SU-DHL-6 (cell line): ENCODE results near the gene CD9.

Source experiments
- H2AFZ ChIP-seq: fragments of 200-600 bp; sonication (generic); 2 replicates; pipeline ENCODE4 v1.6.1; 2014; ENCODE audit warnings: low read depth, mild to moderate bottlenecking, moderate library complexity, mixed read lengths, antibody characterized with exemption, low read length; ENCODE audit not compliant: severe bottlenecking
- H3F3A ChIP-seq: fragments of 200-600 bp; shearing (Covaris generic); 2 replicates; pipeline ENCODE4 v1.6.0; 2016; ENCODE audit warnings: antibody characterized with exemption, mild to moderate bottlenecking; ENCODE audit not compliant: insufficient read depth
- H3K27ac ChIP-seq: fragments of 200-600 bp; sonication (generic); 2 replicates; pipeline ENCODE4 v1.5.1; 2016; ENCODE audit warnings: low read depth, mild to moderate bottlenecking, low read length, moderate library complexity, mixed read lengths
- H3K27me3 ChIP-seq: fragments of 200-600 bp; sonication (generic), shearing (Covaris generic); 2 replicates; pipeline ENCODE4 v1.6.0; 2014; ENCODE audit warnings: mild to moderate bottlenecking, low read length
- H3K36me3 ChIP-seq: fragments of 200-600 bp; sonication (generic); 2 replicates; pipeline ENCODE4 v1.6.1; 2014; ENCODE audit warnings: mild to moderate bottlenecking, low read length, mixed read lengths
- H3K4me2 ChIP-seq: fragments of 300-600, 200-600 bp; shearing (Covaris generic), sonication (generic); 2 replicates; pipeline ENCODE4 v1.6.0; 2014; ENCODE audit warnings: low read length, low read depth, mild to moderate bottlenecking; ENCODE audit not compliant: poor library complexity, severe bottlenecking
- H3K4me3 ChIP-seq: fragments of 200-600 bp; sonication (generic); 2 replicates; pipeline ENCODE4 v1.5.1; 2014; ENCODE audit warnings: antibody characterized with exemption, low read length, mild to moderate bottlenecking, mixed read lengths; ENCODE audit not compliant: insufficient read depth, poor library complexity, severe bottlenecking
- H3K79me2 ChIP-seq: fragments of 200-600 bp; sonication (generic); 2 replicates; pipeline ENCODE4 v1.6.1; 2014; ENCODE audit warnings: mild to moderate bottlenecking, low read length, moderate library complexity; ENCODE audit not compliant: insufficient read depth
- H3K9ac ChIP-seq: fragments of 200-600 bp; sonication (generic); 2 replicates; pipeline ENCODE4 v1.7.0; 2014; ENCODE audit warnings: mild to moderate bottlenecking, low read length
- H3K9me2 ChIP-seq: fragments of 200-600 bp; sonication (generic); replicated peaks from 2 replicates; pipeline ENCODE4 v1.6.1; 2014; ENCODE audit warnings: low read length; ENCODE audit not compliant: insufficient read depth
- H3K9me3 ChIP-seq: fragments of 200-600 bp; sonication (generic); 2 replicates; pipeline ENCODE4 v1.6.1; 2014; ENCODE audit warnings: low read length, mixed read lengths; ENCODE audit not compliant: insufficient read depth
- H4K20me1 ChIP-seq: fragments of 200-600 bp; sonication (generic); 2 replicates; pipeline ENCODE4 v1.6.1; 2014; ENCODE audit warnings: low read depth, mild to moderate bottlenecking, antibody characterized with exemption, low read length, moderate library complexity, mixed read lengths
- CTCF ChIP-seq: fragments of 200-600 bp; sonication (generic); IDR thresholded peaks from one replicate; pipeline ENCODE4 v1.5.1; 2017; ENCODE audit warnings: antibody characterized with exemption, mild to moderate bottlenecking, low read length, moderate library complexity; ENCODE audit not compliant: insufficient read depth, poor library complexity, severe bottlenecking
- EZH2phosphoT487 ChIP-seq: fragments of 200-600 bp; sonication (generic), shearing (Covaris generic); conservative IDR thresholded peaks from 2 replicates; pipeline ENCODE4 v1.6.1; 2018; ENCODE audit warnings: mild to moderate bottlenecking, antibody characterized with exemption, low read length, moderate library complexity, mixed read lengths

Gene CD9

GRCh38 chr12:6199531-6200255, 507 bp upstream of the CD9 start:
- H3K79me2 ChIP-seq = no peaks in the 10 kb centered on the region
- 0 out of 2 replicates have a peak, but pooled peaks cover 2% of the 10 kb centered on the region for H3K27me3 ChIP-seq
- no peak overlapping the region for H2AFZ ChIP-seq
- no peaks in the 10 kb centered on the region for H3K36me3 ChIP-seq
- TF ChIP-seq EZH2phosphoT487 = no peak
- H3K4me2 ChIP-seq = no peak overlapping the region
- no peaks in the 10 kb centered on the region for H3F3A ChIP-seq
- no peak overlapping the region for H3K9ac ChIP-seq
- no peak overlapping the region for H3K4me3 ChIP-seq
- H3K27ac ChIP-seq = no peak overlapping the region
- no peaks in the 10 kb centered on the region for H4K20me1 ChIP-seq
- no peaks in the 10 kb centered on the region for H3K9me2 ChIP-seq
- H3K9me3 ChIP-seq = no peaks in the 10 kb centered on the region

- Histone ChIP-seq H2AFZ (no peak overlapping the region), H3K9ac (no peak overlapping the region), H3K9me2 (no peaks in the 10 kb centered on the region), H3K79me2 (no peaks in the 10 kb centered on the region), H3K4me3 (no peak overlapping the region), H4K20me1 (no peaks in the 10 kb centered on the region), H3K27ac (no peak overlapping the region), H3K27me3 (0 out of 2 replicates have a peak, but pooled peaks cover 2% of the 10 kb centered on the region), H3F3A (no peaks in the 10 kb centered on the region), H3K4me2 (no peak overlapping the region), H3K36me3 (no peaks in the 10 kb centered on the region), H3K9me3 (no peaks in the 10 kb centered on the region)
- TF ChIP-seq EZH2phosphoT487 (no peak), CTCF (no peak)
Observed at GRCh38 chr12:6201213-6201608, 1.0 kb downstream of the CD9 start.

GRCh38 chr12:6201826-6202225, 1.6 kb downstream of the CD9 start:
- 0 out of 2 replicates have a peak, but pooled peaks cover 2% of the 10 kb centered on the region for H3K27me3 ChIP-seq
- no peaks in the 10 kb centered on the region for H3K36me3 ChIP-seq
- TF ChIP-seq EZH2phosphoT487 = no peak
- TF ChIP-seq CTCF = no peak
- no peaks in the 10 kb centered on the region for H3K79me2 ChIP-seq
- no peak overlapping the region for H3K9ac ChIP-seq
- H3K9me3 ChIP-seq = no peaks in the 10 kb centered on the region
- no peak overlapping the region for H2AFZ ChIP-seq
- H3K4me2 ChIP-seq = no peak overlapping the region
- H3K9me2 ChIP-seq = no peaks in the 10 kb centered on the region
- H3K27ac ChIP-seq = no peak overlapping the region
- no peaks in the 10 kb centered on the region for H4K20me1 ChIP-seq
- no peak overlapping the region for H3K4me3 ChIP-seq
- no peaks in the 10 kb centered on the region for H3F3A ChIP-seq

GRCh38 chr12:6202304-6202703, 2.1 kb downstream of the CD9 start:
- H3K4me2 ChIP-seq = no peak overlapping the region
- H3K9me2 ChIP-seq = no peaks in the 10 kb centered on the region

More at GRCh38 chr12:6202304-6202703, 2.1 kb downstream of the CD9 start:
- H3K27me3 ChIP-seq = 0 out of 2 replicates have a peak, but pooled peaks cover 2% of the 10 kb centered on the region
- no peaks in the 10 kb centered on the region for H3K36me3 ChIP-seq
- H3F3A ChIP-seq = no peaks in the 10 kb centered on the region
- no peak overlapping the region for H3K9ac ChIP-seq
- no peak overlapping the region for H2AFZ ChIP-seq
- TF ChIP-seq CTCF (no peak), EZH2phosphoT487 (no peak)
- no peaks in the 10 kb centered on the region for H4K20me1 ChIP-seq
- H3K4me3 ChIP-seq = no peak overlapping the region
- no peaks in the 10 kb centered on the region for H3K79me2 ChIP-seq
- H3K9me3 ChIP-seq = no peaks in the 10 kb centered on the region
- no peak overlapping the region for H3K27ac ChIP-seq
